ENCODE results near the gene GDF9.
"Not testable (repeated sequence)": the region's sequence is repeated elsewhere in the genome, so short reads cannot be mapped to it uniquely, and the experiment has no call there.

The GDF9 gene

GRCh38 chr5:132871459-132872284 is 5.4 kb upstream of the GDF9 start:
- DNase-seq, result no peak

- DNase-seq, result no peak
Measured at GRCh38 chr5:132870801-132871200, 4.5 kb upstream of the GDF9 start.

DNA sequence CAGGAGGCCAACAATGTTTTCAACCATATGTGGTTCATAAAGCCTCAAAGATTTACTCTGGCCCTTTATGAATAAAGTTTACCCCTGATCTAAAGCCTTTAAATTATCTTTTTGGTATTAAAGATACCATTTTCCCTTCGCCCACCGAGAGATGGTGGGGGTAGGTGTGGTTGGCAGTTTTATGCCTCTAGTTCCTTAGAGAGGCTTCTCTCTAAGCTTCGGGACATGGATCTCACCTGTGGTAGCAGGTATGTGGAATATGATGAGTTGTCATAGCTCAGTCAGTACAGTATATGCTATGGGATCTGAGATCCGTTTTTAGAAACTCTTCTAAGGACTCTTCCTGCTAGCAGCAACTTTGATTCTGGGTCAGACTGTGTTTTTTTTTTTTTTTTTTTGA is 2.5 kb upstream of the GDF9 start:
- no peak for DNase-seq

DNA sequence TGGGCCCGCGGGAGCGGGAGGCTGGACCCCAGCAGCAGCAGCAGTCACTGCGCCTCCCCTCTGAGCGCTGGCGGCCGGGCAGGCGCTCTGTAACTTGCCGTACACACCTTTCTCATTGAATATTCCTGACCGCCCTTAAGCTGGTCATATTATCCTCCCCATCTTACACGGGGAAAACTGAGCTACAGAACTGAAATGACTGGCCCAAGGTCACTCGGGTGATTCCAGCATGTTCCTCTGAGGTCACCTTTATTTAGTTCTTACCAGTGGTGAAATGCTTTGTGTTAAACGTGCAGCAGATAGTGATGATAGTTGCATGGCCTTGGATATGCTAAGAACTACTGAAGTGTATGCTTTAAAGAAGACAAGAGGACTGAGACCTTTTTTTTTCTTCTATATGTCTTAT is 780 bp upstream of the GDF9 start:
- no peak for DNase-seq

GRCh38 chr5:132865668-132866341 is 464 bp downstream of the GDF9 start:
- no peak for DNase-seq

DNA sequence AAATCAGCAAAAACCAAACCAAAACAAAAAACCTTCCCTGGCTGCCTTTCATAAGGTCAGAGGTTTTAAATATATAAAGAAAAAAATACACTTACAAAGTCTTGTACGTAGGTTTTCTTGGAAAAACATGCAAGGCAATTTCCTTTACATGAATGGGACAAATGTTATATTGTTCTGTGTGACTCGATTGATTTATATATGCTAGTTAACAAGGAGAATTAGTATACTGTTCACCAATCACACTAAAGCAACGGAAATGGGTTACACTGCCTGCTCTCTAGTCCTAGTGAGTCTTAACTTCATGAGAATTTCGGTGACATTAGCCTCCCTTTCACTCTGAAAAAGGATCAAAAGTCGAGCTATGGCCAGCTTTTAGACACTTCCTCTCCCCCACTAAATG is 5.5 kb downstream of the GDF9 start:
- no peak for DNase-seq

- DNase-seq, result no peak
Measured at GRCh38 chr5:132859889-132860437, 6.3 kb downstream of the GDF9 start.

DNA sequence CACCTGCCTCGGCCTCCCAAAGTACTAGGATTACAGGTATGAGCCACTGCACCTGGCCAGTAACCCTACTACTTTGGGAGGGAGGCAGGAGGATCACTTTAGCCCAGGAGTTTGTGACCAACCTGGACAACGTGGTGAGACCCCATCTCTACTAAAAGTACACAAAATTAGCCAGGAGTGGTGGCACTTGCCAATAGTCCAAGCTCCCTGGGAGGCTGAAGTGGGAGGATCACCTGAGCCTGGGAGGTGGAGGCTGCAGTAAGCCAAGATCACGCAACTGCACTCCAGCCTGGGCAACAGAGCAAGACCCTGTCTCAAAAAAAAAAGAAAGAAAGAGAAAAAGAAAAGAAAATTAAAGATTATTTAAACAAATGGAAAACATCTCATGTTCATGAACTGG is 10.3 kb downstream of the GDF9 start:
- DNase-seq, result no peak

DNA sequence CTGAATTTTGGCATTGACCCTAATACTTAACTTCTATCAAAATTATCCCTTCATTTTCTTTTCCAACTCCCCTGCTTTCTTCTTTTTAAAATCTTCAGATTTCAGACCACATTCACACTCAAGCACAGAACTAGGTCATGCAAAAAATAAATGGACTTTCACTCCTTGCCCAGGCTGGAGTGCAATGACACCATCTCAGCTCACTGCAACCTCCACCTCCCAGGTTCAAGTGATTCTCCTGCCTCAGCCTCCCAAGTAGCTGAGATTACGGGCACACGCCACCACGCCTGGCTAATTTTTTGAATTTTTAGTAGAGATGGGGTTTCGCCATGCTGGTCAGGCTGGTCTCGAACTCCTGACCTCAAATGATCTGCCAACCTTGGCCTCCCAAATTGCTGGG is 11.3 kb downstream of the GDF9 start:
- not testable (repeated sequence) for DNase-seq

DNA sequence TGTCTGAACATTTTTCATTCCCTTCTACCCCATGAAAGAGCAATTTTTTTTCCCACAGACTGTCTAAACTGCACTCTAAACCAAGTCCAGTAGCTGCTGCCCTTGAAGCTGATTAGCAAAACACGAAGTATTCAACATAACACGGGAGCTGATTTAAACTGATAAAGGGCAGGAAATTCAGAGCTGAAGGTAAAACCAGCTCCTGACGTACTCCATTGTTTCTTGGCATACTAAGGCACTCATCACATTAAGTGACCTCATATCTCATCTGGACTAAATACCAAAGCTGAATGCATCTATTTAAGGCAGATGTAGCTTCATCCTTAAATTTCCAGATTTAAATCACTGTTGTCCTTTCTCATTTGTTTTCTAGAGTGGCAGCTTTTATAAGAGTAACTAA is 12.0 kb downstream of the GDF9 start:
- DNase-seq, result no peak

DNA sequence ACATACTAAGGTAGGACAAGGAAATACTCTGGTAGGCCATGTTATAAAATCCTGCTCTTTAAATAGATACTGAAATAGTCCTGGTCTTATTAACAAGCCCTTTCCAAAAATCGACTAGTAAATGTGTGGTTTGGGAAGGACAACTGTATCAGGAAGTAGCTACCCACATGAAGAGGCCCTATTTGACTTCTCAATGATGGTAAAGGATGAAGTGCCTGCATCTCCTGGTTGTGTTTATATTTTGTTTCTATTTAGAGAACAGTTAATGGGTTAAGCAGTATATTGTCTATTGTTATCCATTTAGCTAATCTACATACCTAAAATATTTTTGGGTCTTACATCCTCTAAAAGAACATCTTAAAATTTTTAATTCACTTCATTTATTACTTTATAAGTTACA is 12.5 kb downstream of the GDF9 start:
- DNase-seq, result no peak

DNA sequence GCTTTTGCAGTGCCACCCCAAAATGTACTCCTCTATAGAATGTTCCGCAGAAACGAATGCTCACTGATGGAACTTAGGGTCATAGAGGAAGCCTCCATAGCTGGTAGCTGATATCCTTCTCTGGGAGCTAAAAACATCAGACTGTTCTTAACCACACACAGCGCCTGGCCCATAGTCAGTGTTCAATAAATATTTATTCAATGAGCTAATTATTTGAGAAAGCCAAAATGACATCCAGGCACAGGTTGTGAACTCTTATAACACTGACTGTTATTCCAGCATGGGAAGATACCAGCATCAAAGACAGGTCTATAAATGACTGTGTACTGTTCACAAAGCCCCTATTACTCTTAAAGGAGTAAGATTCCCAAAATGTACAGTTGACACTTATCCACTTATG is 12.9 kb downstream of the GDF9 start:
- no peak for DNase-seq

GRCh38 chr5:132850066-132850465 is 16.2 kb downstream of the GDF9 start:
- DNase-seq, result no peak

DNA sequence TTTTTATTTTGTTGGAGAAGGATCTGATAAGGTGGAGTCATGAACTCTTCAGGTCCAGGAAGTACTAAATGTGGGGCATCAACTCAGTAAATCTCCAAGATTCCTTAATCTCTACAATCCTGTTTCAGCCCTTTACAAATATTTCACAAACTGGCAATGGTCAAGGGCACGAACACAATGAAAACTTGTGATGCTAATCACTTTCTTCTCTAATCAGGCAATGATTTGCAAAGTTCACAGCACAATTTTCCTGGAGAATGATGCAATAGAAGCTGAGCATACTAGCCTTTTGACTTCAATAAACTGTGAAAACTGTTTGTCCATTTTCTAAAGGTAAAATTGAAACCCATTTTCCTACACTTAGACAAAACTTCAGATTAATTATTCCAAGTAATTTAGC is 16.9 kb downstream of the GDF9 start:
- no peak for DNase-seq

DNA sequence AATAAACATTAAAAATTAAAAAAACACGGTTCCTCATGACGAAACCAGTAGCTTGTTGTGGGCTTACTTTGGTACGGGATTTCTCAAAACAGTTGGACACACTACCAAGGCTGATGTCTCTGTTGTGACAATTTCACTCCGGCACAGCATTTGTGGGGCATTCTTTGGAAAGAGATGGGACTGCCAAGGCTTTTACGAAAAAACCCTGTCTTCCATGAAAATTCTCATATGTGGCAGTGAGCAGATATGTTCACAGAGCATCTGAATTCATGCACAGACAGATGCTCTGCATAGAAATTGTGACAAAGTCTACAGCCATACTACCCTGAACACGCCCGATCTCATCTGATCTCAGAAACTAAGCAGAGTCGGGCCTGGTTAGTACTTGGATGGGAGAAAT is 18.0 kb downstream of the GDF9 start:
- DNase-seq, result no peak

GRCh38 chr5:132841305-132841704 is 25.0 kb downstream of the GDF9 start:
- DNase-seq, result no peak

- no peak for DNase-seq
Measured at GRCh38 chr5:132840896-132841295, 25.4 kb downstream of the GDF9 start.

- DNase-seq, result no peak
Measured at GRCh38 chr5:132840313-132840712, 26.0 kb downstream of the GDF9 start.

DNA sequence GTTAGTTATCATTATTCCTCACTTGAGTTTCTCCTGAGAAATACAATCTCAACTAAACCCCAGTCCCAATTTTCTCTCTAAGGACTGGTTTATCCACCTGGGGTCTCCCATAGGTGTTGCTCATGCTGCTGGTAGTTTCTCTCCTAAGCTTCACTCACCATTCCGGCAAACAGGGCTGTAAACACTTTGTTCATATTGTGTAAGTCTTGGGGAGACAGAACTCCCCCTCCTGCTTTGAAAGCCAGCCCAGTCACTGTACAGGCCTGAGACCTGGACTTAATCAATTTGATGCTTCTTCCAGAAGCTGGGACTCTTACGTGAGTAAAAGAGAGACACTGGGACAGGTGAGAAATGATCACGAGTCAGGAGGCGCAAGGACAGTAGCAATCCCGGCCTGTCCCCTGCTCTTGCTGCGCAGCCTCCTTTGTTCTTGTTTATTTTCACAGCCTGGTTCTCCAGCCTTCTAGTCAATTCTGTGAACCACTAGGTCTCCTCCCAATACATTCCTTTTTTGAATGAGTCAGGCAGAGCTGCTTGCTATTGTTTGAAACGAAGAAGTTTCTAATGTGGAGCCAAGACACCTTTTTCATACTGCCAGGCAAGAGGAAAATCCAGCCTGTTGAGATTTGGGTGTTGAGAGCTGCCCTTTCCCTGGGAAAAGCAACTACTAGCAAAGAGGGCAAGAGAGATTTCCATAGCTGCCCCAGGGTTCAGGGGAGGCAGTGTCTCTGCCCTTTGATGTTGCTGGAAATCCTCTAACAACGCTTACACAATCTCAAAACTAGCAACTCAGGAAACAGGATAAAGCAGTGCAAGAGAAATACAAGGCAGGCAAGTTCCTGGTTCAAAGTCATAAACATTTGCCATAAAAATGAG is 26.6 kb downstream of the GDF9 start:
- DNase-seq, result no peak

DNA sequence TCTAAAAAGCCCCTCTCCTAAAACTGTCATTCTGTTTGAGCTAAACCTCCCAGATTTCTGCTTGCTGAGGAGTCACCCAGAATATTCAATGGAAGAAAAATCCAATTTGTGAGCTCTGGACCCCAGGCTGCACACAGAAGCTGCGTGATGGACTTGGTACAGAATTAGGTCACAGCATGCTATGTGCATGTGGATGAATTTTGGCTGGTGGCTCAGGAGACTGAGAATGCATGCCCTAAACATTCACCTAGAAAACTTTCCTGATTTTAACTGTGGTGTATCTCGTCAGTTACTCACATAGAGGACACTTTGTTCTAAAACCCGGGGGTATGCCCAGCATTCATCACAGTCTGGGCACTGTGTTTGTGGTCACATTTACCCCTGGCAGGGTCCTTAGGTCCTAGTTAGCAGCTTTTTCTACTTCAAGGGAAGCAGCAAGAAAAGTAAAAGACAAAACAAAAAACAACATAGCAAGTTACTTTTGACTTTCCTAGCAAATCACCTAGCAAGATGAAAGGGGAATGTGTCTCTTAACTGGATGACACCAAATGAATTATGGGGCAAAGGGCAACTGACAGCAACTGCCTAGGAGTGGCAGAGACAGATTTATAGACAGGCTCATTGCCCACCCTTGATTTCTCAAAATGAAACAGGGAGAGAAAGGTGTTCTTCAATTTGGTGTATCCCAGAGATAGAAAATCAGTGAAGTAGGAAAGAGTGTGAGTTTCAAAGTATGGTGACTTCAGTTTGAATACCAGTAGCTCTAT is 27.6 kb downstream of the GDF9 start:
- no peak for DNase-seq

DNA sequence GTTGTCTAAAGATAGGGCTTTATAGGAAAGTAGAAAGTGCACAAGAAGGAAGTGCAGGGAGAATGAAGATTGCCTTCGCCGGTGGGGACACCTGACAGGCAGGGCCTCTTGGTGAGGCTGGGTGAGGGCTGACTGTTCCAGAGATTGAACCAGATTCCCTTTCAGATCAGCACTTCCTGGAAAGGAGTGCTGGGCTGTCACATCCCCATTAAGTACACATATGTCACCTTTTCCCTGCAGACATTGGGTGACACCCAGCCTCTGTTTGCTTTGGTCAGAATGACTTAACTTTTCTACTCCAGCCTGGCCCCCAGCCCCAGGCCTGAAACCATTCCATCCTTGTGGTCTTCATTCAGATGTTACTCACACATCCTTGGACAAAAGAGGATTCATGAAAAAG is 28.4 kb downstream of the GDF9 start:
- no peak for DNase-seq

- no peak for DNase-seq
Measured at GRCh38 chr5:132836852-132837251, 29.4 kb downstream of the GDF9 start.

GRCh38 chr5:132834057-132834456 is 32.2 kb downstream of the GDF9 start:
- DNase-seq, result no peak
